Left lung (tissue), 10 donors: ENCODE measurements around the gene NOXO1. TPM values are rescaled to one million over a fixed set of nuclear protein-coding genes. Genes with fewer than 3 reads are reported as not detected.
"Not testable (repeated sequence)": the region's sequence is repeated elsewhere in the genome, so short reads cannot be mapped to it uniquely, and the experiment has no call there.

Experiments
- ATAC-seq: fragments of 200-7000 bp; cut with Tn5 transposase; one replicate; pipeline ENCODE4 v1.9.1; 2020; ENCODE audit warnings: moderate library complexity
- DNase-seq, 4 donors: peaks; one replicate each; pipeline ENCODE4 v3.0.0-alpha.2; 2013 to 2020
- H3K27ac ChIP-seq, 2 donors: fragments of 200-600 bp; sonication (generic) in 1 of 2; one replicate each; pipeline versions ENCODE4 v1.5.0 to v1.8.0; 2020 to 2021
- H3K27me3 ChIP-seq, 2 donors: fragments of 200-600 bp; sonication (generic) in 1 of 2; one replicate each; pipeline versions ENCODE4 v1.5.0 to v1.8.0; 2020 to 2021
- H3K36me3 ChIP-seq, 2 donors: fragments of 200-600 bp; sonication (generic) in 1 of 2; one replicate each; pipeline versions ENCODE4 v1.5.0 to v1.8.0; 2020 to 2021
- H3K4me1 ChIP-seq, 2 donors: fragments of 200-600 bp; one replicate each; pipeline ENCODE4 v1.8.0; 2021
- H3K4me3 ChIP-seq, 2 donors: fragments of 200-600 bp; sonication (generic) in 1 of 2; one replicate each; pipeline versions ENCODE4 v1.5.0 to v1.8.0; 2020 to 2021; ENCODE audit warnings: mild to moderate bottlenecking in 1 of 2
- H3K9me3 ChIP-seq, 2 donors: fragments of 200-600 bp; sonication (generic) in 1 of 2; one replicate each; pipeline versions ENCODE4 v1.5.0 to v1.8.0; 2020 to 2021
- CTCF ChIP-seq, 2 donors: fragments of 200-600 bp; sonication (generic) in 1 of 2; IDR thresholded peaks; one replicate each; pipeline versions ENCODE4 v1.5.0 to v1.8.0; 2021; ENCODE audit warnings: antibody characterized with exemption in 2 of 2
- intact Hi-C, 2 donors: fragments of 100-400 bp; cut with DNase I; formaldehyde crosslinking; loops; one replicate each; pipeline versions ENCODE4 v1.11.2 to v1.14.2; 2022
- polyA plus RNA-seq, 6 donors: library from polyadenylated mRNA; unstranded; fragments of 120-200 nt; gene quantifications; one replicate each; pipeline ENCODE4 v1.2.1, GENCODE V29; 2013; ENCODE audit not compliant: insufficient read length in 6 of 6
- total RNA-seq, 2 donors: library from RNA; stranded (reverse); fragmentation: NEBNext Ultra II Directional; extraction: Animal tissue kit (Norgen Biotek cat#: 25700); gene quantifications; one replicate each; pipeline ENCODE4 v1.2.1, GENCODE V29; 2021
- donor health status: DM: no; HTN: yes; CAD: no.
- donor health status: DM: no; HTN: no; CAD: no.

The NOXO1 gene
- total and polyA plus RNA-seq, 8 donors: 0.30 to 5.6 (median 0.64) TPM; not detected in 2

- Histone ChIP-seq H3K27me3 (no peaks in the 10 kb centered on the region), H3K4me3 (peak within 1 kb of the TSS; percentile 90 to 95), H3K4me1 (peaks cover 27 to 51% of the 10 kb centered on the region in 2 donors), H3K36me3 (peaks cover 0 to 24% of the 10 kb centered on the region in 2 donors), H3K9me3 (no peaks in the 10 kb centered on the region), H3K27ac (peak within 1 kb of the TSS in 1 of 2 donors; percentile 97)
- intact Hi-C loops: no loop called here
- ATAC-seq (no peak), DNase-seq (no peak)
- no peak for TF ChIP-seq CTCF (IDR thresholded peaks at IDR 0.05)
These were observed 14.8 kb downstream of the NOXO1 start, which contains the start of gene RNF151 for GRCh38 chr16:1966460-1966859. TSS of gene RNF151 (plus strand) at chr16:1966856. CDS start at chr16:1966882, 26 bp downstream.

- Histone ChIP-seq H3K27me3 (no peaks in the 10 kb centered on the region), H3K4me1 (peaks cover 22 to 52% of the 10 kb centered on the region in 2 donors), H3K27ac (peak overlapping the region; percentile 93 to 97), H3K9me3 (no peaks in the 10 kb centered on the region), H3K36me3 (peaks cover 0 to 29% of the 10 kb centered on the region in 2 donors), H3K4me3 (peak overlapping the region; percentile 90 to 95)
- intact Hi-C loops: no loop called here
- DNase-seq: no peak
- TF ChIP-seq CTCF (IDR thresholded peaks at IDR 0.05): no peak
- peak; percentile 3 for ATAC-seq
These were observed 15.8 kb downstream of the NOXO1 start for GRCh38 chr16:1965396-1966001.

- H3K9me3 ChIP-seq: no peaks in the 10 kb centered on the region
- no peak for TF ChIP-seq CTCF (IDR thresholded peaks at IDR 0.05)
- peak; percentile 97 for ATAC-seq
- no peaks in the 10 kb centered on the region for H3K27me3 ChIP-seq
- peak; percentile 98 to 99 (median 98) for DNase-seq
- H3K36me3 ChIP-seq: peaks cover 0 to 29% of the 10 kb centered on the region in 2 donors
- intact Hi-C loops: no loop called here
- H3K4me3 ChIP-seq: peak within 1 kb of the TSS; percentile 90 to 95
- H3K27ac ChIP-seq: peak within 1 kb of the TSS; percentile 93 to 97
- H3K4me1 ChIP-seq: peaks cover 26 to 58% of the 10 kb centered on the region in 2 donors
These were observed 16.5 kb downstream of the NOXO1 start, which contains the start of gene RPS2 for GRCh38 chr16:1964506-1965395. TSS of gene RPS2 (minus strand) at chr16:1964826. CDS start at chr16:1964625, 201 bp downstream.

- peaks cover 0 to 29% of the 10 kb centered on the region in 2 donors for H3K36me3 ChIP-seq
- TF ChIP-seq CTCF (IDR thresholded peaks at IDR 0.05): no peak
- intact Hi-C loops: no loop called here
- DNase-seq (no peak), ATAC-seq (peak; percentile 42)
- no peaks in the 10 kb centered on the region for H3K9me3 ChIP-seq
- H3K4me3 ChIP-seq: peak overlapping the region; percentile 90 to 95
- H3K4me1 ChIP-seq: peaks cover 28 to 61% of the 10 kb centered on the region in 2 donors
- H3K27ac ChIP-seq: peak overlapping the region; percentile 93 to 97
- no peaks in the 10 kb centered on the region for H3K27me3 ChIP-seq
These were observed 17.3 kb downstream of the NOXO1 start for GRCh38 chr16:1963806-1964505.

GRCh38 chr16:1962161-1963153 lies 18.8 kb downstream of the NOXO1 start:
- peak in 1 of 4 donors; percentile 73 for DNase-seq
- peak overlapping the region in 1 of 2 donors; percentile 90 for H3K4me3 ChIP-seq
- not testable (repeated sequence) for ATAC-seq

More at GRCh38 chr16:1962161-1963153, 18.8 kb downstream of the NOXO1 start:
- H3K9me3 ChIP-seq, intact Hi-C loops, H3K27me3 ChIP-seq, H3K27ac ChIP-seq: not testable (repeated sequence)
- Histone ChIP-seq H3K4me1 (peaks cover 30 to 65% of the 10 kb centered on the region in 2 donors), H3K36me3 (peaks cover 0 to 29% of the 10 kb centered on the region in 2 donors)
